Thyroid gland (tissue), 4 donors: ENCODE data around the gene MUSTN1.

Source experiments
- CTCF ChIP-seq, 6 experiments: fragments of 200-600 bp in 3 of 6; fragments of 450-650 bp in 3 of 6; sonication (generic) in 3 of 6; IDR thresholded peaks; one replicate each; pipeline ENCODE4 v1.5.1; 2016 to 2019; ENCODE audit warnings: antibody characterized with exemption in 6 of 6, mild to moderate bottlenecking in 2 of 6, inconsistent platforms in 1 of 6, moderate library complexity in 1 of 6
- POLR2A ChIP-seq, 2 donors: fragments of 450-650 bp; IDR thresholded peaks; one replicate each; pipeline ENCODE4 v1.6.1; 2017; ENCODE audit warnings: antibody characterized with exemption in 2 of 2, mild to moderate bottlenecking in 2 of 2, moderate library complexity in 1 of 2

DNA sequence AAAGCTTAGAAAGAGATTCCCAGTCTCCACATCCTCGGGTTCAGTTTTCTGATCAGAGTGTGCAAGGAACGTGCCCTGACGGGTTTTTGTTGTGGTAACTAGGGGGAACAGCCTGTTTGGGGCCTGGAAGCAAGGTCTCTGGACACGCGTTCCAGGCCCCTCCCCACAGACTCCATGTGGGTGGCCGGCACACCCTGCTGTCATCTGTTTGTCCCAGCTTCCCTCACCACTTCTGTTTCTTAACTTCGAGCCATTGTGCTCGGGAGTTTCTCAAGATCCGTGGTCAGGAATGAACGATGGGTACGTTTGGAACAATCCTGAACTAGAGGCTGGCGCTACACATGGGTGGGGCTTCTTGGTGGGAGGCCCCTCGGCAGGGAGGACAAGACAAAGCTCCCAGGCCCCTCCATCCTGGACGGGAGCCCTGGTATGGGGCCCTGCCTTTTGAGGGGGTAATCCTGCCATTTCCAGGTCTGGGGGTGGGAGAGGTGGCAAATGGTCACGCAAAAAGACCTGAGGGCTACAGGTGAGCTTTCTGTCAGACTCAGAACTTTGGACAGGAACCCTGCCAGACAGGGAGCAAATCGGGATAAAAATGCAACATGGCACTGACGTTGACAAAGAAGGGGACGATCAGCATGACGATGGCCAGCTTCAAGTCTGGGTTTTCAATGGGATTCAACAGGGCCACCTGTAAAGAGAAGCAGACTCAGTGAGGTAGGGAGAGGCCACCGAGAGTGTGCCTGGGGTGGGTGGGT is 8.5 kb upstream of the MUSTN1 start:
- TF ChIP-seq CTCF (IDR thresholded peaks at IDR 0.05), result no peak
- no peak for TF ChIP-seq POLR2A (IDR thresholded peaks at IDR 0.05)
